ENCODE data around the gene DNAJC16.
"Not testable (repeated sequence)": the region's sequence is repeated elsewhere in the genome, so short reads cannot be mapped to it uniquely, and the experiment has no call there.

The DNAJC16 gene

DNA sequence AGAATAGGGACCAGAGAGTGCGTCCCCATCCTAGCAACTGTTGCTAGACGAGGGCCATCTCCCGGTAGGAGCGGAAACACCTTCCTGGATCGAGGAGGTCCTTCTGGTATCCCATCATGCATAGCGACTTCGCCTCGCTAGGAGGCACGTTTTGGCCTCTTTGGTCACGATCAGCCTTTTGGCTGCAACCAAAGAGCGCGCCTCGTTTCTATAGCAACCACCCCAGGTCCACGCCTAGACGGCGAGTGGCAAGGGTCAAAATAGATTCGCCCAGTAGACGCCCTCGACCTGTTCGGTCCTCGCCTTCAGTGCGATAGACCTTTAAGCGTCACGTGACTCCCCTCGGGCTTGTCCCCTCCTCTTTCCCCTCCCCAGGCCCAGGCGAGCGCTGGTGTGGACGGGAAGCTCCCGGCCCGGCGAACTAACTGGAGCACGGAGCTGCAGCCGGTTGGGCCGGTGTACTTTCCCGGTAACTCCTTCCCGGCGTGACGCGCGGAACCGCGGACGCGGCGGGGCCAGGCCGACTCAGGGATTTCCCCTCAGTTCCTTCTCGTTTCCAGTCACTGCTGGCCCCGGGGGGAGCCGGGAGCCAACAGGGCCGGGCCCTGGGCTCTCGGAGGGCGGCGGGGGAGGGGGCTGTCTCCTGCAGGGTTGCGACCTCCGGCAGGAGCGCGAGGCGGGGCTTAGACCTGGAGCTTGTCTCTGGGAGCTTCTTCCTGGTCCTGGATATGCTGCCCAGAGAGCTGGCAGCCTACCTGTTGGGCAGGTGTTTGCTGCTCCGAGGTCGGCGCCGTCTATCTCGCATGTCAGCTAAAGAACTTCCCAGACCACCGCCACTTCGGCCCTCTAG, at the start of gene DNAJC16:
Gene DNAJC16 (plus strand): TSS at position 359 of the 850 bp plus-strand sequence. CDS start 2,258 bp downstream, outside the sequence.
- DNase-seq (ENCODE audit: low spot score) = peak; percentile 100

DNA sequence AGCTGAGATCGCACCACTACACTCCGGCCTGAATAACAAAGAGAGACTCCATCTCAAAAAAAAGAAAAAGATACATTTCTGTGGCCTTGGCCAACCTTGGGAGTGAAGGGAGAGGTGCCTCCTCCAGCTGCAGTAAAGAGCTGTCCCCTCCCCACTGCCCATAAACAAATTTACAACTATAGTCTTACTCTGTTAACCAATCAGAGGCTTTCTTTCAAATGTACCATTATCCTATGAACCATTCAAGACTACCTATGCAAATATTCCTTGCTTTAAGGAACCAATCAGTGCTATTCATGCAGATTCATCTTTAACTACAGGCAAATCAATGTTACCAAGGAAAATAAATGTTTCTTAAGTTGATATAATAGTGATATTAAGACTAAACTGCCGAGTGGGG, 49.7 kb upstream of the DNAJC16 start:
- no peak for DNase-seq (ENCODE audit: low spot score)

DNA sequence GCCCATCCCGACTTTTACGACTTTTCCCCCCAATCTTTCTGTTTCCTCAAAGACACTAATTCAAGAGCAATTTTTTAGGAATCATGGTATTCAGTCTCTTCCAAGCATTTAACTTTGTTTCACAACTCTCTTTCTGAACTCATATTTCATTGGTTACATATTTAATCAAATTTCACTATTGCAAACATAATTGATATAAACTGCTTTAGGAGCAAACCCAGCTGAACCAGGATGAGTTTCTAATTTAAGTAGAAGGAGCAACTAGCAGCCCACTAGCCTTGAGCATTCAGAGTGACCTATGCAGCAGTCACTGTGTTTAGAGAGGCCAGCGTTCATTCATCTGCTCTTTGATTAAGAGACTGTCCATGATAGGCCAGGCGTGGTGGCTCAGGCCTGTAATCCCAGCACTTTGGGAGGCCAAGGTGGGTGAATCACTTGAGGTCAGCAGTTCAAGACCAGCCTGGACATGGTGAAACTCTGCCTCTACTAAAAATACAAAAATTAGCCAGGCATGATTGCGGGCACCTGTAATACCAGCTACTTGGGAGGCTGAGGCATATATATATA, 48.9 kb upstream of the DNAJC16 start:
- DNase-seq (ENCODE audit: low spot score) = no peak

DNA sequence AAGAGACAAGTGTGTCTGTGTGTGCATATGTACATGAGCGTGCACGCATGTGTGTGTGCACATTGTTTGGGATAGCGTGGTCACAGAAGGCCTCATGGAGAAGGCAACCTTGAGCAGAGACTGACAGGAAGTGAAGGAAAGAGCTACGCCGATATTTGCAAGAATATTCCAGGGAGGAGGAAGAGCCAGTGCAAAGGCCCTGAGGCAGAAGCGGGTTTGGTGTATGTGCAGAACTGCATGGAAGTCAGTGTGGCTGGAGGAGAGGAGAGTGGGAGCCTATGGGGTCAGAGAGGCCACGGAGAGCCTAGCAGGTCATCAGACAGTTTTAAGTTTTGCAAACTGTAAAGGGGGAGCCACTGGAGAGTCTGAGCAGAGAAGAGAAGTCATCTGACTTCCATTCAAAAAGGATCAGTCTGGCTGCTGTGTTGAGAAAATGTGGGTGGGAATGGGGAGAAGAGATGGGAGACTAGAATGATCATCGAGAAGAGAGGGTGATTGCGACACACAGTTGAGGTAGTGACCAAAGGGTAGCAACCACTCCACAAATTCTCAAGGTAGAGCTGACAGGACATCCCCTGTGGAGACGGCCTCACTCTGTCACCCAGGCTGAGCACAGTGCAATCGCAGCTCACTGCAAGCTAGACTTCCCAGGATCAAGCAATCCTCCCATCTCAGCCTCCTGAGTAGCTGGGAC, 46.8 kb upstream of the DNAJC16 start:
- no peak for DNase-seq (ENCODE audit: low spot score)

DNA sequence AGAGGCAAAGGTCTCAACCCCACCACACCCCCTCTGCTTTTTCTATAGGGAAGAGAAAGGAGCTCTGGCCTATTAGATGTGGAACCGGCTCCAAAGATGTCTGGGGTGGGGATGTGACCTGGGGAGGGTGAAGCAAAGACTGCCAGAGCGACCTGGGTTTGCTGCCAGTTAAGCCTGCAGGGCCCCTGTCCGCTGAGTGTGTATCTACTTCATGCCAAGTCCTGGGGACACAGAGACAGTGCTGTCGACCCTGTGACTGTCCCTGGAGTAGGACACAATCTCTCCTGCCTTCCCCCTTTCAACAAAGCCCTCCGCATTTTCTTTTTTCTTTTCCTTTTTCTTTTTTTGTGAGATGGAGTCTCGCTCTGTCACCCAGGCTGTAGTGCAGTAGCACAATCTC, 44.2 kb upstream of the DNAJC16 start:
- not testable (repeated sequence) for DNase-seq (ENCODE audit: low spot score)

DNA sequence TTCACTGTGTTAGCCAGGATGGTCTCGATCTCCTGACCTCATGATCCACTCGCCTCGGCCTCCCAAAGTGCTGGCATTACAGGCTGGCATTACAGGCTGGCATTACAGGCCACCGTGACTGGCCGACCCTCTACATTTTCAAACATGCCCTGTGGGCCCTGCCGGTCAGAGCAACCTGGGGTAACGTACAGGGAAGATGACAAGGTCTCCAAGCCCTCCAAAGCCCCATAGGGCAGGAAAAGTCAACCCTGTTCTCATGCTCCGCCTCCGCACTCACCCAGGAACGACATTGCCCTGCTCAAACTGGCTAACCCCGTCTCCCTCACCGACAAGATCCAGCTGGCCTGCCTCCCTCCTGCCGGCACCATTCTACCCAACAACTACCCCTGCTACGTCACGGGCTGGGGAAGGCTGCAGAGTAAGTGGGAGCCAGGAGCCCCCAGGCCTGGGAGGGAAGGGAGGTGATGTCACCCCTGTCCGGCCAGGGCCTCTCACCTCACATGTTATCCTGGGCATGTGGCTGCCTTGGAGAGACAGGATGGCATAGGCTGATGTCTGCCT, 43.6 kb upstream of the DNAJC16 start:
- DNase-seq (ENCODE audit: low spot score) = not testable (repeated sequence)

DNA sequence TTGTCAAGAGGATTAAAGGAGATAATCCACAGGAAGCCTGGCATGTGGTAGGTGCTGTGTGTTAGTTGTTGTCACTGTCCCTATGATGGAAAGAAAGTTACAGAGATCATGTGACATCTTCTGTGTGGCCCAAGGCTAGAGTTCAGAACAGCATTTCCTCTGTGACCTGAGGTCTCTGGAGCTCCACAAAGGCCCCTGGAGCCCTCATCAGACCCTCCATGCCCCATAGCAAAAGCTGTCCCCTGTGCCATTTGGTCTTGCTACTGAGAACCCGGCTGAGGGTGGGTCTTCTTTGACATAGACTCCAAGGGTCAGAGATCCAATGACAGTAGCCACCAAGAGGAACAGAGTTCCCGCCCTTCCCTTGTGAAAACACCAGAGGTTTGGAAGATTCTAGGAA, 42.7 kb upstream of the DNAJC16 start:
- no peak for DNase-seq (ENCODE audit: low spot score)

DNA sequence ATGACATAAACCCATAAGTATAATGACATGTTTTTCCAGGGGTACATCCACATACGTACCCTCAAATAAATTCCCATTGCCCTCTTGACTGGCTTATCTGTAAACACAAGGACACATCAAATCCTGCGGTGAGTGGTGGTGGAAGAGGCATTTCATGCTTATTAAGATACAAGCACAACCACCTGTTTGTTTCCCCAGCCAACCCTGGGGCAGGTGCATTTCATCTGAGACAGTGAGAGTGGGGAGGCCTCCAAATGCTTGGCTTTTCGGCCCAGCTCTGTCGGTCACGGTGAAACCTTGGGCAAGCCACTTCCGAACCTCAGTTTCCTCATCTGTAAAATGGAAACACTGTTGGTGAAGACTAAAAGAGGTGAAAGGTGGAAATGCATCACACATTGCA, 42.2 kb upstream of the DNAJC16 start:
- DNase-seq (ENCODE audit: low spot score) = not testable (repeated sequence)

DNA sequence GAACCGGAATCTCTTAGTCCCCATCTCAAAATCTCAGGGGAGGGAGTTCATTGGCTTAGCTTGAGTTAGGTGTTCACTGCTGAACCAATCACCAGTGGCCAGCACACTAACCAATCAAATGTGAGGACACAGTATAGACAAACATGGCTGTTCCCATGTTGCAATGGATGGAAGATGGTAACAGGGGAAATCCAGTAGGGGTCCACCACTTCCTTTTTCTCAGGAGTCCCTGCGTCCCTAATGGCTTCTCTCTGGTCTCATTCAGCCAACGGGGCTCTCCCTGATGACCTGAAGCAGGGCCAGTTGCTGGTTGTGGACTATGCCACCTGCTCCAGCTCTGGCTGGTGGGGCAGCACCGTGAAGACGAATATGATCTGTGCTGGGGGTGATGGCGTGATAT, 41.0 kb upstream of the DNAJC16 start:
- no peak for DNase-seq (ENCODE audit: low spot score)

DNA sequence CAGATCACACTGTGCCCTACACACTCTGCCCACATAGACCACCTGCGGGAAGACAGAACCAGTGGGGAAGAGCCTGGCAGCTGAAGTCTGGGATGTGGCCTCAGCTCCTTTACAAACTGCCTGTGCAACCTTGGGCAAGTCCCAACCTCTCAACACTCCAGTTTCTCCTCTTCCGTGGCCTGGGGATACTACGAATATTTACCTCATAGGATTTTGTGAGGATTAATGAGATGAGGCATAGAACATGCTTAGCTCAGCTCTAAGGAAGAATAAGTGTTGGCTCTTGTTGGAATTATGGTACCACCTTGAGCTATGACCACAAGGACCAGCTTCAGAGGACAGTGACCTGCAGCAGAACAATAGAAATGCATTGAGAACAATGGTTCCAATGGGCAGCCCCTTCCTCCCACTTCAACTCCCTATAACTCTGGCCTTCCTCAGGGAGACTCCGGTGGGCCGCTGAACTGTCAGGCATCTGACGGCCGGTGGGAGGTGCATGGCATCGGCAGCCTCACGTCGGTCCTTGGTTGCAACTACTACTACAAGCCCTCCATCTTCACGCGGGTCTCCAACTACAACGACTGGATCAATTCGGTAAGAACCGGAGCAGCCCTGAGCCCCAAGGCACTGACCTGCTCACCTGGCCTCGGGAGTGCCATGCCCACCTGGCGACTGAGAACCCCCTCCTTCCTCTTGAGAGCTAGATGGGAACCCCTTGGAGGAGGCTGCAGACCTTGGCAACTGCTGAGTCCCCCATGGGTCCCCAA, 39.6 kb upstream of the DNAJC16 start:
- not testable (repeated sequence) for DNase-seq (ENCODE audit: low spot score)

DNA sequence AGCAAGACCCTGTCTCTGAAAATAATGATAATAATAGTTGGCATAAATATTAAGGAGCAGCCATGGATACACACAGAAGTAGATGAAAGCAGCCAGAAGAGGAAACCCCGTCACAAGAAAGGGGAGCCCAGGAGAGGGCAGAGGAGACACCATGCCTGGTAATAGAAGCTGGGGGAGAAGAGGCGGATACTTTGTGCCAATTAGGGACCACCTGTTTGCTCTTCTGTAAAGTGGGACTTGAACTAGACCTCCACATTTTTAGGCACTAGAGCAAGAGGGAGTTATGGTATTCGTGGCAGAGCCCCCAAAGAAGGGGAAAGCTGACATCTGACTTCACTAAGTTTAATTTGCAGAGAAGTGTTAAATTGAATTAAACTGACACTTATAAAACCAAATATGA, 38.3 kb upstream of the DNAJC16 start:
- DNase-seq (ENCODE audit: low spot score) = no peak

DNA sequence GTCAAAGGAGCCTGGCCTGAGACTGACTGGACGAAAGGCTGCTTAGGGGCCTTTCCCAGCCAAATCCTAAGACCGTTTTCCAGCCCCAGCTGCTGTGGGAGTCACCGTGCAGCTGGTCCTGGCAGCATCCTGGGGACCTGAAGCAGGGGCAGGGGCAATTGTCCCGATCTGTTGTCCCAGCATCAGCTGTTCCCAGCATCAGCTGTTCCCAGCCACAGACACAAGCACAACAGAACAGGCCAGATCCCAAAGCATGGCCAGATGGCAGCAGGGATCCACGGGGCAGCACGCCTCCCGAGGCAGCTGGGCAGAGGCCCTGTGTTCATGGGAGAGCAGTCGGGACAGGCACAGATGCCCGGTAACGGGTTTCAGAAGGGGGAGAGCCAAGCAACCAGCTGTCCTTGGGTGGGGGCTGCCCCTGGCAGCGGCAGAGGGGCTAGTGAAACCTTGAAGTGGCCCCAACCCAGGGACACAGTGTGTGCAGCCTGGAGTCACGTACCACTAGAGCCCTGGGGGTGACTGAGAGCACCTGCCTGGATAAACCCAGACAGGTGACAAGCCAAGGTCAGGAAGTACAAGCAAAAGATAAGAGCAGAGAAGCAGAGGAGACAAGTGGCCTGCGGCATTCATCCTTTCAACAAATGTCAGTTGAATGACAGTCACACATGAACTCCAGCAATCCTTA, 37.5 kb upstream of the DNAJC16 start:
- DNase-seq (ENCODE audit: low spot score) = no peak

DNA sequence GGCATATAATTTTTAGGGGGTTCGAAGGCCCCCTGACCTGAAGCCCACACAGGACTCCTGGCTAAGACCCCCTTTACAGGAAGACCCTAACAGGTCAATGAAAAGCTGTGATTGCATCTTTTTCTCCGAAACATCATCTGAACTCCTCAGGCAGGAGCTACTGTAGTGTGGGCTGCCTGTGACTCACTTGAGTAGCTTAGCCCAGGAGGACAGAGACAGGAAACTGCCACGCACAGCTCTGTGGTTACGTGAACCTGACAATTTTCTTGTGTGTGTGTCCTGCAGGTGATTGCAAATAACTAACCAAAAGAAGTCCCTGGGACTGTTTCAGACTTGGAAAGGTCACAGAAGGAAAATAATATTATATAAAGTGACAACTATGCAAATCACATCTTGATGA, 35.6 kb upstream of the DNAJC16 start:
- not testable (repeated sequence) for DNase-seq (ENCODE audit: low spot score)

DNA sequence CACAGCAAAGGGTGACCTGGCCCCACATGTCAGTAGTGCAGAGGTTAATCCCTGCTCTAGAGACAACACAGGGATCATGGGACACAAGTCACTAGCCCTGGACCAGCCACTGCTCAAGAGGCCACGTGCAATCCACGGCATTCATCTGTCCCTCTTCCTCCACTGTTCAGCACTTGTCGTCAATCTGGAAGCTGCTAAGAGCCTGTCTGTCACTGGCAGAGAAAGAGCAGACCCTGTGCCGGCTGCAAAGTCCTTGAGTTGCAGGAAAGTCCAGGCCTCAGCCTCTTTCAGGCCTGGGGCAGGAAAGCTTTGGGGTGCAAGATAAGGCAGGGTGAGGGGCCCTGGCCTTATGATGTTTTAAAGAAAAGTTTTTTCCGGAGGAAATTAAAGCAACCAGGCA, 34.1 kb upstream of the DNAJC16 start:
- no peak for DNase-seq (ENCODE audit: low spot score)

DNA sequence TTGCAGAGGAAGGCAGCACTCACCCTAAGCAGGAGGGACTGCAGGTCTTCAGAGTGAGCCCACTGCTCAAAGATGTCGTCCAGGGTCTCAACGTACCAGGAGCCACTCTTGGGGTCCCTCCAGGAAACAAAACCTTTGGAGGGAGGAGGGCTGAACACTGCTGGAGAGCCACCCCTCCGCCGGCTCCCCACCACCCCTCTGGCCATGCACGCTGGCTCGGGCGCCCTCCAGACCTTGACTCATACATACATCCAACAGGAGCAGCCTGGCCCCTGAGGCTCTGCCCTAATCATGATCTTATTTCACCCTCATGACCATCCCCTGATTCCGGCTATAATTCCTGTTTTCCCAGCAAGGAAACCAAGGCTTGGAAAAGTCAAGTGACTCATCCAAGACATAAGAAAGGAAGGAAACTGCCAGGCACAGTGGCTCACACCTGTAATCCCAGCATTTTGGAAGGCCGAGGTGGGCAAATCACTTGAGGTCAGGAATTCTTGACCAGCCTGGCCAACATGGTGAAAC, 32.7 kb upstream of the DNAJC16 start:
- no peak for DNase-seq (ENCODE audit: low spot score)

DNA sequence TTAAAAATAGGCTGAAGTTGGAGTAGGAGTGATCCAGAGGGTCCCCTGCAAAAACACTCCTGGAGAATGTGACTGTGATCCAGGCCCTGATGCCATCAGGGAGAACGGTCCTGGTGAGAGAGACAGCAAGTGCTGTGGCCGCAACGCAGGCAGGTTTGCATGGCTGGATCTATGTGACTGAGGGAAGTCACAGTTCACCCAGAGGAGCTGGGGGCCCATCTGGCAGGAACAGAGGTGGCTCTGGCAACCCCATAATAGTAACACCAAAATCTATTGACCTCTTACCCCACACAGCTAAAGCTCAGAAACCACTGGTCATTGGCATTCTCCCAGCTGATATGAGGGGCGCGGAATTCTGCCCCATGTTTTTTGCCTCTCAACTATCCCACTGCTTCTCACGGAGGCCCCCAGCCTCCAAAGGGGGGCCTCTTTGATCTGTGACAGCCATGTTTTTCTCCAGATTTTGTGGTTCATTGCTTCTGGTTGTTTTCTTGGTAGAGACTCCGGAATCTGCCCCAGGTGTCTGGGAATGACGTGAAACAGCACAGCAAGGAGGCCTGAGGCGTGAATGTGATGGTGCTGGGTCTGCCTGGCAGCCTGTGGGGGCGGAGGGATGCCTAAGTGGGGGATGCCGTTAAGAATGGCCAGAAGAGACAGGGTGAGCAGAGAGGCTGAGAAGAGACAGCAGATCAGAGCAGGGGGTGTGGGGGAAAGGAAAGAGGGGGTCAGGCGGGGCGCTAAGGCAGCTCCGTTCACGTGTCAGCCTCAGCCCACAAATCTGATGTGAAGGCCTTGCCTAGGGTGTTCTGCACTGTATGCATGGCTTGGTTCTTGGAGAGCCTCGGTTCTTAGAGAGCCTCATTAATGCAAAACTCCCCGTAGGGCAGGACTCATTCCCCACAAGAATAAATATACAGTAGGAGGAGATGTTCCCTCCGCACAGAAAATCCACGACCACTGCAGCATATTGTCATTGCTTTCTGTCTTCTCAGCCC, 26.2 kb upstream of the DNAJC16 start:
- no peak for DNase-seq (ENCODE audit: low spot score)

DNA sequence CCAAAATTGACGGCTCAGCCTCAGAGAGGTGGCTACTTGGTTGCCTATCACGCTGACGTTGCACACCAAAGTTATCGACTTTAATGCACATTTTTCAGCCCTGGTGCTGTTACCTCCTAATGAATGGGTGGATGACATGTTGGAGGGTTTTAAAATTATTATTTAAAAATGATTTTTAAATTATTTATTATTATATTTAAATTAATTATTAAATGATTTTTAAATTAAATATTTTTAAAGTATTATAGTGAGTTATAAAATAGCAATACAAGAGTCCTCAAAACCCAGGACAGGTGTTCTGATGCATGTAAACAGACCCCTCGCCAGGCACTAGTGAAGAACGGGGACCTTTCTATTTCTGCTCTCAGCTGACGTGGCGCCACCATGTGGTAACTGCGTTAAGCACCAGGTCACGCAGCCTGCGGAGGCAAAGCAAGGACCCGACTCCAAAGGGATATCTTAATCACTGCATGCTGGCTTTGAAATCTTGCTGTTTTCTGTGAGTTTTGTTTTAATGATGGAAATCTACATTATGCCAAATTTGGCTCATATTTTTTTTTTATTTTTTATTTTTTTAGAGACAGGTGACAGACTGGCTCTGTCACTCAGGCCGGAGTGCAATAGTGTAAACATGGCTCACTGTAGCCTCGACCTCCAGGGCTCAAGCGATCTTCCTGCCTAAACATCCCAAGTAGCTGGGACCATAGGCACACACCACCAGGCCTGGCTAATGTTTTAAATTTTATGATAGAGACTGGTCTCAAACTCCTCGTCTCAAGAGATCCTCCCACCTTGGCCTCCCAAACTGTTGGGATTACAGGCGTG, 25.2 kb upstream of the DNAJC16 start:
- peak; percentile 54 for DNase-seq (ENCODE audit: low spot score)

DNA sequence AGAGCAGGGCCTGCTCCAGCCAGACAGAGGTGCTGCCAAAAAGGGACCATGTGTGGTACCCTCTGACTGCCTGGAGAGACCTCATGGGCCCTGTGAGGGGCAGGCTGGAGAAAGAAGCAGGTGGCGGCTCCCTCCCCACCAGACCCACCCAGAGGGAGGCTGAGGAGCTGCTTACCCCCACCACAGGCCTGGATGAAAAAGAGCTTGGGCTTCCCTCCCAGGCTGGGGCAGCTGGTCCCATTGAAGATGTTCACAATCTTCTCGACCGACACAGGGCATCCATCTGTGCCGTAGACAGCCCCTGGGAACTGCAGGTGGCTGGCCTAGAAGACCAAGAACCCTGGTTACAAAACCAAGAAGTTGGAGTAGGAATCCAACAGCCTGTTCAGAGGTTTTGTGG, 22.2 kb upstream of the DNAJC16 start:
- DNase-seq (ENCODE audit: low spot score) = no peak

DNA sequence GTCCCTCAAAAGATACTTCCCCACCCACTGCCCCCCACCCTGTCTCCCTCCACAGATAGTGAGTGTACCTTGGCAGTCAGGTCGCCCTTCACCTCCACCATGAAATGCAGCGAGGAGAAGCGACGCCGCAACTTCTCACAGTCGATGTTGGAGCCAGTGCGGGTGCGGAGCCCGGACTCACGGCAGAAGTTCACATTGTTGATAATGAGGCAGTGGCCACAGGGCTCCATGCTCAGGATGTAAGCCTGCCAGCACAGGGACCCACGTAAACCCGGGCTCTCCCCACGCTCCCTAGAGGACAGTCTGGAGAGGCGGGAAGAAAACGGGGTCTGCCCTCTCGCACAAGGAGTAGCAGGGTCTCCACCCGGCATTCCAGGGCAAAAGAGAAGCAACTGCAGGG, 19.8 kb upstream of the DNAJC16 start:
- DNase-seq (ENCODE audit: low spot score) = no peak

Measured in hematopoietic multipotent progenitor cell treated with erythropoietin and hydrocortisone succinate and interleukin-3 and kit ligand, for 17 days (in vitro differentiated cells).